NCI-H69 (cell line): Measurements from ENCODE around the gene UGGT1.

ENCODE experiments used
- DNase-seq: peaks from one replicate; lab custom pipeline; 2025; lab: John Stamatoyannopoulos, UW

The UGGT1 gene, protein sequence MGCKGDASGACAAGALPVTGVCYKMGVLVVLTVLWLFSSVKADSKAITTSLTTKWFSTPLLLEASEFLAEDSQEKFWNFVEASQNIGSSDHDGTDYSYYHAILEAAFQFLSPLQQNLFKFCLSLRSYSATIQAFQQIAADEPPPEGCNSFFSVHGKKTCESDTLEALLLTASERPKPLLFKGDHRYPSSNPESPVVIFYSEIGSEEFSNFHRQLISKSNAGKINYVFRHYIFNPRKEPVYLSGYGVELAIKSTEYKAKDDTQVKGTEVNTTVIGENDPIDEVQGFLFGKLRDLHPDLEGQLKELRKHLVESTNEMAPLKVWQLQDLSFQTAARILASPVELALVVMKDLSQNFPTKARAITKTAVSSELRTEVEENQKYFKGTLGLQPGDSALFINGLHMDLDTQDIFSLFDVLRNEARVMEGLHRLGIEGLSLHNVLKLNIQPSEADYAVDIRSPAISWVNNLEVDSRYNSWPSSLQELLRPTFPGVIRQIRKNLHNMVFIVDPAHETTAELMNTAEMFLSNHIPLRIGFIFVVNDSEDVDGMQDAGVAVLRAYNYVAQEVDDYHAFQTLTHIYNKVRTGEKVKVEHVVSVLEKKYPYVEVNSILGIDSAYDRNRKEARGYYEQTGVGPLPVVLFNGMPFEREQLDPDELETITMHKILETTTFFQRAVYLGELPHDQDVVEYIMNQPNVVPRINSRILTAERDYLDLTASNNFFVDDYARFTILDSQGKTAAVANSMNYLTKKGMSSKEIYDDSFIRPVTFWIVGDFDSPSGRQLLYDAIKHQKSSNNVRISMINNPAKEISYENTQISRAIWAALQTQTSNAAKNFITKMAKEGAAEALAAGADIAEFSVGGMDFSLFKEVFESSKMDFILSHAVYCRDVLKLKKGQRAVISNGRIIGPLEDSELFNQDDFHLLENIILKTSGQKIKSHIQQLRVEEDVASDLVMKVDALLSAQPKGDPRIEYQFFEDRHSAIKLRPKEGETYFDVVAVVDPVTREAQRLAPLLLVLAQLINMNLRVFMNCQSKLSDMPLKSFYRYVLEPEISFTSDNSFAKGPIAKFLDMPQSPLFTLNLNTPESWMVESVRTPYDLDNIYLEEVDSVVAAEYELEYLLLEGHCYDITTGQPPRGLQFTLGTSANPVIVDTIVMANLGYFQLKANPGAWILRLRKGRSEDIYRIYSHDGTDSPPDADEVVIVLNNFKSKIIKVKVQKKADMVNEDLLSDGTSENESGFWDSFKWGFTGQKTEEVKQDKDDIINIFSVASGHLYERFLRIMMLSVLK (N-terminal part only)

DNA sequence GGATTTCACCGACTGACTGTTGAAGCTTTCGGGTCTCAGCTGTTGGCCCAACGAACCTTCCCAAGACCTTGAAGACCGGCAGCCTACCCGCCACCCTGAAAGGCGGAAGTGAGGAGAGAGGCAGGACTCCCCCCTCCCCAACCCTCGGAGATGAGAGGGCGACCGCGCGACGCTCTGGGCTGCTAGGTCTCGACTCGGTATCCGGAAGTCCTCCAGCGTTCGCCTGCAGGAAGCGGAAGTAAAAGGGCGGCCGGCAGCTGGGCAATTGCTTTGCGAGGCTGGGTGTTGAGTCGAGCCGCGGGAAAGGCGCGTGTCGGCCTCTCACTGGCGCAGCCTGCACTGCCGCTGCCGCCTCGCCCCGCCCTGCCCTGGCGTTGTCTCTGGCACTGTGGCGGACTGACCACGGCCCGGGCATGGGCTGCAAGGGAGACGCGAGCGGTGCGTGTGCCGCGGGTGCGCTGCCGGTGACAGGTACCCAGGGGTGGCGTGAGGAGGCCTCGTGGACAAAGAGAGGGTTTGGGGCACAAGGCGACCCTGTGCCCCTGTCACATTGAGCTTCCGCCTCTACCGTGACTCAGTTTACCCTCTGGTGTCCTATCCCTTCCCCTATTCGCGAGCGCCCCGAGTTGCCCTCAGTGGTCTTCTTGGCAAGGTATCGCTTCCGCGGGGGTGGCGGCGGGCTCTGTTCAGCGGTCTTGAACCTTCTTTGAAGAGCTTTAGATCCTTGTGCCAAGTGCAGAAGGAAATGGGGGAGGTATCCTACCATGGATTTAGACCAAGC, at the start of gene UGGT1:
Gene UGGT1 (plus strand): TSS at position 256 of the 781 bp plus-strand sequence. CDS start 158 bp downstream, at position 414.
- DNase-seq = peak; percentile 96

DNA sequence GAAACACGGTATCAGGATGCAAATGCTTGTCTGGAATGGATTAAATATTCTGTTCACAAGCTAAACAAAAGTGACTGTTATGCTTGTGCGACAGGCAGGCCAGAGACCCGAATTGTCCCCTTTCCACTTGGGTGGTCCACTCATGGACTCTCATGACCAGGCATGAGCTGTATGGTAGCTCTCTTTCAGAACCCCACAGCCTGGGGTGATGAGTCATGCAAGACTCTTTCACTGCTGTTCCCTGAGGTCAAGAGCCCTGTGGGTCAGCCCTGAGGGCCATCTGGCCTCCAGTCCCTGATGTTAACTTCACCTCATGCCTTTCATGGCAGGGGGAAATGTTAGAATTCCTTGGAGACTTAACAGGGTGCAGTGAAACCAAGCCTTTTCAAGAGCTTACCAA, 49.4 kb upstream of the UGGT1 start:
- DNase-seq = no peak

DNA sequence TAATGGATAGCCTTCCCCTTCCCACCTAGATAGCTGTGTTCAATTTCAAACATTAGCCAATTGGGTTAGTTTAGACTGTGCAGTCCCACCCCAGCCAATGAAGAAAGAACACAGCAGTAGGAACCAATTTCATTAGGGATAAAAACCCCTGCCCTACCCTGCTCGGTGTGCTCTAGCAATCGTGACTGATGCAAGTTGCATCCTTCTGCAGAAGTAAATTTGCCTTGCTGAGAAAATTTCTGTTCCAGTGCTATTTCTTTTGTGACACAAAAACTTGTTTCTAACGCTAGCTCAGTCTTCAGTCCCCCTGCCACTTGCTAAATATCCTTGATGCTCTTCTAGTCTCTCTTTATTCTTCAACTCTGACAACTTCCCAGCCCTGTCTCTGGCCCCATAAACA, 48.0 kb upstream of the UGGT1 start:
- DNase-seq = no peak

DNA sequence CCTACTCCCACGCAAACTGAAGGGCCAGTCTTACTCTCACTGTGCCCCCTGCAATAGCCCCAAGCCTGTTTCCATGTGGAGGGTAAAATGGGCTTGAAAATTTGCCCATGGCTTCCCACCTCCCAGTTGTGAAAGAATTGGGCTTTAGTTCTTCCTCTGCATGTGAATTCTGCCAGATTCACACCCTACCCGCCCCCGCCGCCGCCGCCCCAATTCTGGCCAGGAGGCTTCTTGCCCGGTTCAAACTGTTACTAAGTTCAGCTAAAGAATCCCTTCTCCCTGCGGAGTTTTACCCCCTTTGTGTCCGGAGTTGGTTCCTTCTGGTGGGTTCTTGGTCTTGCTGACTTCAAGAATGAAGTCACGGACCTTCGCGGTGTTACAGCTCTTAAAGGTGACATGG, 37.7 kb upstream of the UGGT1 start:
- DNase-seq = no peak

DNA sequence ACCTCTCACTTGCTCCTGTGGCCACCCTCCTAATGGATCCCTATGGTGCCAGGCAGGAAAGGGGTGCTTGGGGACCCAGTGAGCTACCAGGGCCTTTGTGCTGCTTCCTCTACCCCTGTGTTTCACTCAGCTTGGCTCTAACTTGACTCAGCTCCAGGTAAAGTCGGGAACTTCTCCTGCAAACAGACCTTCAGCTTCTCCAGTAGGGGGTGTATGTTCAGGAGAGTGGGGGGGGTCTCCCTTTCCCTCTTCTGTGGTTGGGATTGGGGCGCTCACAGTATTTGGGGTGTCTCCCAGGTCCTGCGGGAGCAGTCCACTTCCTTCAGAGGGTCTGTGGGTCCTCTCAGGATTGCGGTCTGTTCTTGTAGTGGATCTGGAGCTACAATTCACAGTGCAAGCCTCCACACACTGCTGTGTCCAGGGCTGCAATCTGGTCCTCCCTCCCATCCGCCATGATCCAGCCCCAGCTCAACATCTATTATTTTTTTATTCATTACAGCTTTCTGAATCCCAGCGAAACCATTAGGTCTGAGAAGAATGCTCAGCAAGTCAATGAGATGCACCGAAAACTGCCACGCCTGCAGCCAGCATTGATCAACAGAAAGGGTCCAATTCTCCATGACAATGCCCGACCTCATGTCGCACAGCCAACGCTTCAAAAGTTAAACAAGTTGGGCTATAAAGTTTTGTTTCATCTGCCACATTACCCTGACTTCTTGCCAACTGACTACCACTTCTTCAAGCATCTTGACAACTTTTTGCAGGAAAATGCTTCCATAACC, 36.7 kb upstream of the UGGT1 start:
- no peak for DNase-seq

DNA sequence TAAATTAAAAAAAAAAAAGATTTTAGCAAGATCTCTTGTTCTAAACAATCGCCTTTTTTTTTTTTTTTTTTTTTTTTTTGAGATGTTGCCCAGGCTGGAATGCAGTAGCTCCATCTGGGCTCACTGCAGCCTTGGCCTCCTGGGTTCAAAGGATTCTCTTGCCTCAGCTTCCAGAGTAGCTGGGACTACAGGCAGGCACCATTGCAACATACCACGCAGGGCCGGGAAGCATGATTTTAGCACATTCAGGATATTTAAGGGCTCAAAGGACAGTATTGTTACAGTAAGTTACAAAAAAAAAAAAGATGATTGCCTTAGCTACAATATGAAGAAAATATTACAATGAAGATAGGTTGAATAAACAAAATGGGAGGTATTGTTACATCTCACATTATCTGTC, 33.7 kb upstream of the UGGT1 start:
- no peak for DNase-seq

DNA sequence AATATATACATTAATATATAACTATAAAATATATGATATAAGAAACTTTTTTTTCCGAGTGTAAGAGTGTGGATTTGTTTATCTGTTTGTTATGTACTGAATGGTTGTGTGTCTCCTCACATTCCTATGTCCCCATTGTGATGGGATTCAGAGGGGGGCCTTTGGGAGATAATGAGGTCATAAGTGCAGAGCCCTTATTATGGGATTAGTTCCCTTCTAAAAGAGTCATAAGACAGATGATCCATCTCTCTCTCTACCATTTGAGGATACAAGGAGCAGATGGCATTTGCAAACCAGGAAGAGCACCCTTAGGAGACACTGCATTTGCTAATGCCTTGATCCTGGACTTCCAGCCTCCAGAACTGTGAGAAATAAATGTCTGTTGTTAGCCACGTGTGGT, 32.9 kb upstream of the UGGT1 start:
- peak; percentile 3 for DNase-seq

DNA sequence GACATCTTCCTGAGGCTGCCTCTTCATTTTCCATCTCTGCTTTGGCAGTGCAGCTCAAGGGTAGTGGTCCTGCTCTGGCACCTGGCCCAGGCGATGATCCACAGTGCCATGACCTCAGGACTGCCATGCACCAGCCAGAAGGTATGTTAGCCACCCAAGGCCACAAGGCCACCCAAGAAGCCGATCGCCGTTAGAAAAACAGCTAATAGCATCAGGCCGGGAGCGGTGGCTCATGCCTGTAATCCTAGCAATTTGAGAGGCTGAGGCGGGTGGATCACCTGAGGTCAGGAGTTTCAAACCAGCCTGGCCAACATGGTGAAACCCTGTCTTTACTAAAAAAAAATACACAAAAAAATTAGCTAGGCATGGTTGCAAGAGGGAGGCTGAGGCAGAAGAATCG, 28.4 kb upstream of the UGGT1 start:
- no peak for DNase-seq

DNA sequence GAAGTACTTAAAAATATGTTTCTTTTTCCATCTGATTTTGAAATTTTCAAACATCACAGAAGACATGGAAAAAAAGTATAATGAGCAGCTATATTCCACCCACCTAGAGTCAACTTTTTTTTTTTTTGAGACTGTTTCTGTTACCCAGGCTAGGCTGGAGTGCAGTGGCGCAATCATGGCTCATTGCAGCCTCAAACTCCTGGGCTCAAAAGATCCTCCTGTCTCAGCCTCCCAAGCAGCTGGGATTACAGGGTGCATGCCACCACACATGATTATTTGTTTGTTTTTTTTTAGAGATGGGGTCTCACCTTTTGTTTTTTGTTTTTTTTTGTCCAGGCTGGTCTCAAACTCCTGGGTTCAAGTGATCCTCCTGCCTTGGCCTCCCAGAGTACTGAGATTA, 26.6 kb upstream of the UGGT1 start:
- no peak for DNase-seq

DNA sequence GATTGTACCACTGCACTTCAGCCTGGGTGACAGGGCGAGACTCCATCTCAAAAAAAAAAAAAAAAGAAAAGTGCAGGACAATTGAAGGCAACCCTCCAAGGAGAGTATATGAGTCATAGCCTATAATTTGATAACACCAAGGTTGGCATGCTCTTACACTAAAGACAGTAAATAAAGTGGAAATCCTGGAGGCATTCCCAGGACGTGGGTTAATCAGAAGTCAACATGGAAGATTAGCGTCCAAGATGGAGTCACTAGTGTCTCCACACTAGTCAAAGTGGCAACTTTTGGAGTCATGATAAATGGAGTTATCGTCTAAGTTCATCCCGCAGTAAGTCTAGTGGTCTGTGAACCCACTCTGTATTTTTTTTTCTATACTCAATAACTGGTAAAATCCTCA, 21.2 kb upstream of the UGGT1 start:
- DNase-seq = no peak

DNA sequence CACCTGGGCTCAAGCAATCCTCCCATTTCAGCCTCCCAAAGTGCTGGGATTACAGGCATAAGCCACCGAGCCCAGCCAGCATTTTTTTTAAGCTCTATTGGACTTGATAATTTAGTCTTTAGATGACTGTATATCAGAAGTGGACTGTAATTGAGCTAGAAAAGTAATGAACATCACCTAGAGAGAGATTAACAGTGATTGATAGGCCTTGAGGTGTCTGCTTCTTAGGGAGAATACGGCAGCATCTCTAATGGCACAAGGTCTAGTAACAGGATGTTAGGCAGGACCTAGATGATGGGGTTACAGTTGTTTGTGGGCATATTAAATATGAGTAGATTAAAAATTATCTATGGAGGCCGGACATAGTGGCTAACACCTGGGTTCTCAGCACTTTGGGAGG, 17.7 kb upstream of the UGGT1 start:
- no peak for DNase-seq

DNA sequence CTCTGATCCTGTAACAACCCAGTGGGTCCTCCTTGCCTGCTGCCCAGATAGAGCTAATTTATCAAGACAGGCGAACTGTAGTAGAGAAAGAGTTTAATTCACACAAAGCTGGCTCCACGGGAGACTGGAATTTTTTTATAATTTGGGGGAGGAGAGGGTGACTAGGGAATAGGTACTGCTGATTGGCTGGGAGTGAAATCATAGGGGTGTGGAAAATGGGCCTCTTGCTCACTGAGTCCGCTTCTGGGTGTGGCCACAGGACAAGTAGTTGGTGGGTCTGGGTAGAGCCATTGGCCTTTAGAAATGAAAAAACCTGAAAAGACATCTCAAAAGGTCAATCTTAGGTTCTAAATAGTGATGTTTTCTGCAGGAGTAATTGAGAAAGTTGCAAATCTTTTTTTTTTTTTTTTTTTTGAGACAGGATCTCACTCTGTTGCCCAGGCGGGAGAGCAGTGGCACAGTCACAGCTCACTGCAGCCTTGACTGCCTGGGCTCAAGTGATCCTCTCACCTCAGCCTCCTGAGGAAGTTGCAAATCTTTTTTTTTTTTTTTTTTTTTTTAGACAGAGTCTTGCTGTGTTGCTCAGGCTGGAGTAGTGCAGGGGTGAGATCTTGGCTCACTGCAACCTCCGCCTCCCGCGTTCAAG, 14.4 kb upstream of the UGGT1 start:
- no peak for DNase-seq

DNA sequence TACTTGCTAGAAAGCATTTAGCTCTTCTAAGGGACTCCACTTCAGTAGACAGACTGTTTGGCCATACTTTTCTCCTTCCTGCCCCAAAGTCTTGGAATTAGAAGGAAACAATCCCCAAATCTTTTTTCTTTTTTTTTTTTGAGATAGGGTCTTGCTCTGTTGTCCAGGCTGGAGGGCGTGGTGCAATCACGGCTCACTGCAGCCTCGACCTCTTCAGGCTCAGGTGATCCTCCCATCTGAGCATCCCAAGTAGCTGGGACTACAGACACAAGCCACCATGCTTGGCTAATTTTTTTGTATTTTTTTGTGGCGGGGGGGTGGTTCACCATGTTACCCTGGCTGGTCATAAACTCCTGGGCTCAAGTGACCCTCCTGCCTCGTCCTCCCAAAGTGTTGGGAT, 6.2 kb upstream of the UGGT1 start:
- DNase-seq = no peak

DNA sequence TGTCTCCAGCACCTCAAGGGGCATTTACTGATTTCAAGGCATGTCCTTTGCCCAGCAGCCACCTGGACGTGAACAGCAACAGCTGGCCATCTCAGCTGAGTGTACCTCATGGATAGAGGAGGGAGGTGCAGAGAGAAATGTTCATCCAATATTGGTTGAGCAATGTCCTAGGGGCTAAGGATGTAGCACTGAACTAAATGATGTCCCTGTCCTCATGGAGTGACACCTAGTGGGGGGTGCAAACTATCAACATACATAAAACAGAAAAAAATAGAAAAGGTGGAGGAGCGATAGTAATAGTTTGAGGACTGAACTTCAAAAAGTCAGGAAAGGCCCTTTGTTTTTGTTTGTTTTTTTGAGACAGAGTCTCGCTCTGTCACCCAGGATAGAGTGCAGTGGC, 4.8 kb upstream of the UGGT1 start:
- DNase-seq = no peak

DNA sequence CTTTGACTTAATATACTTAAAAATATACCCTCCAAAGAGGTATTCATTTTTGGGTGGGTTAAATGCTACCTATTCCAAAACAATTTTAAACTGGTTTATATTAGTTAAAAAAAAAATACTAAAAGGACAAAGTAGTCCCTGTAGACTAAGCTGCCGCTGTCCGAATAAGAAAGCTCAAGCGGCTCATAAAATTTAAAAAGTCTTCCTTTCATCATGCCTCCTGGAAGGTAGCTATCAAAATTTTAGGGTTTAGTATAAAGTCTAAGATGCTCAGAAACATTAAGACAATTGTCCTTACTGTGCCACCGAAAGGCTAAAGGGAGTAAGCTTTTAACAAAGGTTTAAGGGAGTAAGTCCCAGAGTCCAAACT, 440 bp upstream of the UGGT1 start:
- DNase-seq = no peak

DNA sequence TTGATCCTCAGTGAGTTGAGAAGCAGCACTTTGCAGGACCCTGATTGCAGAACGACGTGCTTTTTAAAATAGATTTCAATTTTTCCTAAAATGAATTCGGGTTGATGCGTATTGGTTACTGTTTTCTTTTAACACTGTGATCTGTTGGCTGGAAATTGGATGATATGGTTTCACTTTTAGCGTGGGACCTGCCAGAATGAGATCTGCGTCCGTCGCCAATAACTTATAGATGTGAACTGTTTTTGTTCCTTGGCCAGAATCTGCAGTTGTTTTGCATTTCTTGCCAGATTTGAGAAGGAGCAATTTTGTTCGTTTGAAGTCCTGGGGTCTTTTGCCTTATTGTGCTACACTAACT, 703 bp downstream of the UGGT1 start:
- peak; percentile 28 for DNase-seq

DNA sequence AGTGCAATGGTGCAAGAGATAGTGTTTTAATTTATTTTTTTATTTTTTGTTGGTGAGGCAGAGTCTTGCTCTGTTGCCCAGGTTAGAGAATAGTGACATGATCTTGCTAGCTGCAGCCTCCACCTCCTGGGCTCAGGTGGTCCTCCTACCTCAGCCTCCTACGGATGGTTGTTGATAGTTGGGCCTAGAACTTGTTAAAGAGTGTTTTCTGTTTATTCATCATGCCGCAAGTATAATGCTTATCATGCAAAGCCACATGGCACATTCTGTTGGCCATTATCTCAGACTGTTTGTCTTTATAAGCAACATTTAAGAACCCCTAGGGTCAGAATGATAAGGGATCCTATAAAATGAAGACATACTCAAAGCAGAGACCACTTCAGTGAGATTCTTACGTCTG, 1.7 kb downstream of the UGGT1 start:
- DNase-seq = no peak

DNA sequence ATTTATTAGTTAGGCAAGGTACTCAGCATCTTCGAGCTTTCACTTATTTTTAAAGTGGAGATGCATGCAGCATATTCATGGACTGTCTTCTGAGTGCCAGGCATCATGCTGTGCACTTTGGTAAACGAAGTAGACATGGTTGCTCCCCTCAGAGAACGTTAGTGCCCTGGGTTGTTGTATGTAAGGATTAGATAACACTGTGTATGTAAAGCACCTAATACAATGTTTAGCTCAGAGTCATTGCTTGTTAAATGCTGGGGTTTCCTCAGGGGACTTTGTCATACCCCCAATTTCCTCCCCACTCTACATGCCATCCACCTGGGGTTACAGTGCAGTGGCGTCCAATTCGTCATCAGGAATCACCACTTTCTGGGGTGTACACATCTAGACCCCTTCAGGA, 2.8 kb downstream of the UGGT1 start:
- no peak for DNase-seq

DNA sequence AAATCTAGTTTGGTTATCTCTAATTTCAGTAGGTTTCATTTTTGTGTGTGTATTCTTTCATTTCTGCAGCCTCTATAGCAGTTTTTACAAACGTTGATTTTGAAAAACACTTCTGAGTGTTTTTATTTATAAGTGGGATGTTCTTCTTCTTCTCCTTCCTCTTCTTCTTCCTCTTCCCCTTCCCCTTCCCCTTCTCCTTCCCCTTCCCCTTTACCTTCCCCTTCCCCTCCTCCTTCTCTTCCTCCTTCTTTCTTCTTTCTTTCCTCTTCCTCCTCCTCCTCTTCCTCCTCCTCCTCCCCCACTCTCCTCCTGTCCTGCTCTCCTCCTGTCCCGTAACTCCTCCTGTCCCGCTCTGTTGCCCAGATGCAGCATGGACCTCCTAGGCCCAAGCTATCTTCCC, 4.2 kb downstream of the UGGT1 start:
- DNase-seq = no peak

DNA sequence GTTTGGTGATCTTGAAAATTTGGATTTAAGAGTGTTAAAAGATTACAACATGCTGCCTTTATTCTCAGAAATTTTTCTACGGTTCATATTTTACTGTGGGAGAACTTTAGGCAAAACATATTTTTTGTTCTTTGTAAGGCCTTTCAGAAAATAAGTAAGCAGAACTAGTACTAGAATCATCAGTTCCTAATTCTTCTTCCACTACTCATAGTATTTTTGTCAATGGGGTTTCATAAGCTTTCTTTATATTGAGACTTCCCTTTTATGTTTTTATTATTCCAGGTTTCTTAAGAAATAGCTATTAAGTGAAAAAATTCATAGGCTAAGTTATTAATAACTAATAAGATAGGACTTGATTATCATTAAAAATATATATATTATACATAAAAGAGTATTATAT, 12.4 kb downstream of the UGGT1 start:
- no peak for DNase-seq

DNA sequence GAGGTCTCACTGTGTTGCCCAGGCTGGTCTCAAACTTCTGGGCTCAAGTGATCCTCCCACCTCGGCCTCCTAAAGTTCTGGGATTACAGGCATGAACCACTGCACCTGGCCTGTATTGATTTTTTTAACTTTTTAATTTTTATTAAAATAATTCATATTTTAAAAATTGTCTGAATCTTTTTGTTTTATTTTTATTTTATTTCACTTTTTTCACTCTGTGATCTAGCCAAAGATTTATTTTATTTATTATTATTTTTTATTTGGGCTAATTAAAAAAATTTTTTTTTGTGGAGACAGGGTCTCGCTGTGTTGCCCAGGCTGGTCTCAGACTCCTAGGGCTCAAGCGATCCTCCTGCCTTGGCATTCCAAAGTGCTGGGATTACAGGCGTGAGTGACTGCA, 14.1 kb downstream of the UGGT1 start:
- no peak for DNase-seq
